Bronchial epithelial cell (primary cell): ENCODE measurements around the gene HLA-B. TPM values are rescaled to one million over a fixed set of nuclear protein-coding genes. Genes with fewer than 3 reads are reported as not detected.

Source experiments
- DNase-seq: peaks from one replicate; pipeline ENCODE4 v3.0.0-alpha.2; 2010; ENCODE audit warnings: low read depth
- FAIRE-seq: peaks from 2 replicates; lab custom pipeline; 2011; peaks lifted over from hg19 to GRCh38; lab: Jason Lieb, UNC
- H3K27me3 ChIP-seq: 2 replicates; pipeline ENCODE4 v1.5.1; 2011; ENCODE audit warnings: low read length; ENCODE audit not compliant: control insufficient read depth, insufficient read depth
- H3K36me3 ChIP-seq: 2 replicates; pipeline ENCODE4 v1.5.1; 2011; ENCODE audit warnings: low read length; ENCODE audit not compliant: control insufficient read depth, insufficient read depth
- H3K4me3 ChIP-seq: 2 replicates; pipeline ENCODE4 v1.5.1; 2011; ENCODE audit warnings: mild to moderate bottlenecking, low read depth, low read length, control low read depth
- CTCF ChIP-seq: IDR thresholded peaks from 2 replicates; pipeline ENCODE4 v1.5.1; 2011; ENCODE audit warnings: mild to moderate bottlenecking, moderate library complexity, low read length, control low read depth, inconsistent platforms; ENCODE audit not compliant: insufficient read depth, severe bottlenecking
- total RNA-seq: library from RNA; depleted of rRNA; stranded (reverse); fragments of >200 nt; gene quantifications from 2 replicates; pipeline ENCODE4 v1.2.1, GENCODE V29; 2014

The HLA-B gene
- total RNA-seq, 1 donor from 2014 or later: 46.9 TPM

- no peak for FAIRE-seq
- DNase-seq: no peak
- no peak for TF ChIP-seq CTCF
These were observed 4.1 kb downstream of the HLA-B start for GRCh38 chr6:31352683-31353383.

DNA sequence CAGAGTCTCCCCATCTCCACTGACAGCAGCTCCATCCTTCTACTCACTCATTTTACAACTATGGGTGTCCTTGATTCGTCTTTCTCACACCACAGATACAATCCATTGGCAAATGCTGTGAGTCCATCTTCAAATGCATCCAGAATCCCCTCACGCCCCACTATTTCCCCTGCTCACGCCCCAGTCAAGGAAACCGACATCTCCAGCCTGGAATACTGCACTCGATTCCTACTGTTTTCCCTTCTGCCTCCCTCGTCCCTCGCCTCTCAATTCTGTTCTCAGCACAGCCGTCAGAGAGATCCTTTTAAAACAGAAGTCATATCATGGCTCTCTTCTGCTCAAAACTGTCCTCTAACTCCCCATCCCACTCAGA is 4.7 kb downstream of the HLA-B start:
- H3K4me3 ChIP-seq: no peak overlapping the region
- DNase-seq (no peak), FAIRE-seq (no peak)
- H3K36me3 ChIP-seq: no peaks in the 10 kb centered on the region
- no peaks in the 10 kb centered on the region for H3K27me3 ChIP-seq
- TF ChIP-seq CTCF: no peak

More at GRCh38 chr6:31352683-31353383, 4.1 kb downstream of the HLA-B start:
- Histone ChIP-seq H3K4me3 (no peak overlapping the region), H3K36me3 (no peaks in the 10 kb centered on the region), H3K27me3 (no peaks in the 10 kb centered on the region)

DNA sequence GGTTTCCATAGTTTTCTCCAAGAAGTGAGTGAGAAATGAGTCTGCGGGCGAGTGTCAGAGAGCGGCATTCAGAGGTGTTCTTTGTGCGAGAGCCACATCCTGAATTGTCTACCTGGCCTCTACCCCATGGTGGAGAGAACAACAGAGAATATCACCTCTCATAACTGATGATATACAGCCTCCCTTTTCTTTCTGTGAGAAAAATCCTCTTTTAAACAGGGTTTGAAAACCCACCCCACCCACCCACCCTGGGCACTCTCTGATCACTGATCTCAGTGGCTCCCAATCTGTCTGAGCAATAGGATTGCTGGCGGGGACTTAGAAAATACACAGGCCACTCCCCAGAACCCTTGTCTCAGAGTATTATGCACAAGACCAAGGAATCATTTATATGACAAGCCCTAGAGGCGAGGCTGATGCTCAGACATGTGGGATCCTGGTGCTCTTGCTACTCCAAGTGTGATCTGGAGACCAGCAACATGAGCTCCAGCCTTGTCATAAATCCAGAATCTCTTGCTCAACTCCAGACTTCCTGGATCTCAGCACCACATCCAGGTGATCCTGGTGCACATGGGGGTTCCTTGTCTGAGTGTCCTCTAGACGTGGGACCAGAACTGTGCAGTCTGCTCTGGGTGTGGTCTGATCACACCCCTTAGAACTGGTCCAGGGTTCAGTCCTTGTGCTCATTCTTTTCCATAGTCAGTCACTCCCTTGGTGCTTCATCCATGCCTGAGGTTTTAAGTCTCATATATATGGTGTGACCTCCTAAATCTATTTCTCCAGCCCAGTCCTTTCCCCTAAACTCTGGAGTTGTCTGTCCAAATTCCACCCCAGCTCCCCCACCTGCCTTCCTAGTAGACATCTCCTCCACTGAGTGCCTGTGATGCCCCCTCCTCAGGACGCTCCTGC is 5.3 kb downstream of the HLA-B start:
- DNase-seq (no peak), FAIRE-seq (no peak)
- H3K27me3 ChIP-seq: no peaks in the 10 kb centered on the region
- H3K4me3 ChIP-seq: no peak overlapping the region
- TF ChIP-seq CTCF: no peak
- H3K36me3 ChIP-seq: no peaks in the 10 kb centered on the region

DNA sequence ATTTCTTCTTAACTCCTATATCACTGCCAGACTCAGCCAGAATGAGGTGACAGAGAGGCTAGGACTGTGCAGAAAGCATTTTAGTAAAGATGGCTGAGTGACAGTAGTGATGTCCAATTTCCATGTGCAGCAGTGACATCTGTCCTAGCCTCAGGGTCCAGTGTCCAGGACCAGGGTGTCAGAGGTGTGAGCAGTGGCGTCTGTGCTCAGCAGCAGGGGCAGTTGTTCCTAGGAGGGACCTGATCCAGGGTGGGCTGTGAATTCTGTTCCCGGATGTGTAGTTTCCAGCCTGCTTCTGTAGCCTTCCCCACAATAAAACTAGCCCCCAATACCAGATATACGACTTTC is 6.0 kb downstream of the HLA-B start:
- no peaks in the 10 kb centered on the region for H3K36me3 ChIP-seq
- TF ChIP-seq CTCF: no peak
- FAIRE-seq (no peak), DNase-seq (no peak)
- no peaks in the 10 kb centered on the region for H3K27me3 ChIP-seq
- H3K4me3 ChIP-seq: no peak overlapping the region

- FAIRE-seq (no peak), DNase-seq (no peak)
- Histone ChIP-seq H3K4me3 (no peak overlapping the region), H3K36me3 (no peaks in the 10 kb centered on the region), H3K27me3 (no peaks in the 10 kb centered on the region)
- no peak for TF ChIP-seq CTCF
These were observed 6.6 kb downstream of the HLA-B start for GRCh38 chr6:31350196-31351032.
